Mononuclear cell (primary cell): Measurements from ENCODE around the gene SCUBE2. TPM values are rescaled to one million over a fixed set of nuclear protein-coding genes. Genes with fewer than 3 reads are reported as not detected.

ENCODE experiments used
- H3K27me3 ChIP-seq: 2 replicates; pipeline ENCODE4 v1.6.0; 2011; ENCODE audit warnings: low read length, control low read depth; ENCODE audit not compliant: insufficient read depth
- H3K4me1 ChIP-seq: 2 replicates; pipeline ENCODE4 v1.5.1; 2011; ENCODE audit warnings: mild to moderate bottlenecking, low read length, control low read depth; ENCODE audit not compliant: insufficient read depth
- H3K4me3 ChIP-seq: 2 replicates; pipeline ENCODE4 v1.5.1; 2011; ENCODE audit warnings: mild to moderate bottlenecking, low read length, moderate library complexity
- H3K9me3 ChIP-seq: 2 replicates; pipeline ENCODE4 v1.5.1; 2011; ENCODE audit warnings: low read depth, mild to moderate bottlenecking, control low read depth, low read length
- total RNA-seq: library from RNA; depleted of rRNA; stranded (reverse); fragments of >200 nt; gene quantifications from one replicate; pipeline ENCODE4 v1.2.3, GENCODE V29; 2012

Gene SCUBE2
- total RNA-seq, 1 donor = not detected

DNA sequence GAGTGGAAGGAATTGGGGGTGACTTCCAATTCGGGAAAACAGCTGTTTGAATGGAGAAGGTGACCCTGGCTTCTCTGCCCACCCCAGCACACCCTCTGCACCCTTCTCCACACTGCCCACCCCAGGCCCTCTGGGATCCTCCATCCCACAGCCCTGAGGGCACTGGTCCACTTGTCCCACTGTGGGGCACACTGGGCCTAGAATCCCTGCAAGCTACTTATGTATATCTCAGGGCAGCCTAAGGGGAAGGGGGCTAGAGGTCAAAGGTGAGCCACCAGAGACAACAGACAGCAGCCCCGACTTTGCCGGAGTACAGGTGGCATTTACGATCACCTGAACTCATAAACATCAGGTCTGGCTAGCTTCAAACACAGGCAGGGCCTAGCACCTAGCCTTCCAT, 673 bp upstream of the SCUBE2 start:
- peaks cover 10% of the 10 kb centered on the region for H3K4me1 ChIP-seq
- no peak overlapping the region for H3K4me3 ChIP-seq
- H3K27me3 ChIP-seq = peaks cover 43% of the 10 kb centered on the region
- H3K9me3 ChIP-seq = no peaks in the 10 kb centered on the region

DNA sequence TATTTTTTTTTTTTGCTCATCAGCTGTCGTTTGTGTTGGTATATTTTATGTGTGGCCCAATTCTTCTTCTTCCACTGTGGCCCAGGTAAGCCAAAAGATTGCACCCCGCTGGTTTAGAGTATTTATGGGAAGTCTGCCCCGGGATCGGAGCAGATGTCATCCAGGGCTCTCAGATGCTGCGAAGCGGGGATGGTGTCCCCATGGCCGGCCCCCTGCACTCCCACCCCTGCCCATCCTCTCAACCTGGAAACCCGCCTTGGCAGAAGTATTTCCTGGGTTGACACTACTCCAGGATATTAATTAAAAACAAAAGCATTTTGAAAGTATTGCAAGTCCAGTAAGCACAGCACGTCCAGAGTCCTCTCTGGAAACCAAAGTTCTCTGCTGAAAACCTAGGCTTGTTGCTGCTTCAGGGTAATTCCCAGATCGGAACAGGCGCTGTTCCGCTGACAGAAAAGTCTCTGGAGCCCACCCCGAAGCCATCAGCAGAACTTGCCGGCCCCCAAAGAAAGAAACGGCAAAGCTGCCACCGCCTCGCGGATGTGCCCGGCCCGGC, 833 bp downstream of the SCUBE2 start:
- Histone ChIP-seq H3K4me1 (peaks cover 10% of the 10 kb centered on the region), H3K9me3 (no peaks in the 10 kb centered on the region), H3K27me3 (peaks cover 43% of the 10 kb centered on the region), H3K4me3 (no peak overlapping the region)

DNA sequence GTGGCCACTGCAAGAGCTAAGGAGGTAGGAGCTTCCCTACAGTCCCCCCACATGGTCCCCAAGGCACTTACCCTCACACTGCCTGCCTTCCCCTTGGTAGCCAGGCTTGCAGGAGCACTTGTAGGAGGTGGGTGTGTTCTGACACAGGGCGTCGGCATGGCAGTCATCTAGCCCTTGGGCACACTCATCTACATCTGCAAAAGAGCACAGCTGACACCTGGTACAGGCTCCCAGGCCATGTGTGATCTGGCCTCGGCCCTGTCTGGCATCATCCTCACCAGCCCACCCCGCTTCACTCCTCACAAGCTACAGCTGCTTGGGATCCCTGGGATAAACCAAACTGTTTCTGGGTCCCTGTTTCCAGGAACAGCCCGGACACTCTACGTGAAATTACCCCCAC, 1.8 kb downstream of the SCUBE2 start:
- H3K9me3 ChIP-seq = no peaks in the 10 kb centered on the region
- peaks cover 10% of the 10 kb centered on the region for H3K4me1 ChIP-seq
- H3K27me3 ChIP-seq = peaks cover 43% of the 10 kb centered on the region
- H3K4me3 ChIP-seq = no peak overlapping the region

DNA sequence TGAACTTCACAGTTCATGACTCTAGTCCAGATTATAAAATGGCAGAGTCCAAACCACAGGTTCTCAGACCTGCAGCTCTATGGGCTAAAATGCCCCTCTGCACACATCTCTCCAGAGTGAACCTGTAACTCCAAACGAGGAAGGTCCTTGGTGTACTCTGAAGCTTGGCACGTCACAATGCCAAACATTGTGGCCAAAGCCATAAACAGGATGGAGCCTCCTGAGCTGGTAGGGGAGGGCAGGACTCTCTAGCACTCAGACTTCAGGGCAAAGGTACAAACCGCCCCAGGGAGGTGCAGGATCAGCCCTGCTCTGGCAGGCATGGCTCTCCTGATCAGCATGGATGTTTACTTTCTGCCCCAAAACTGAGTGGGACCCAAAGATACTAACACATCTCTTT, 2.3 kb downstream of the SCUBE2 start:
- Histone ChIP-seq H3K4me3 (no peak overlapping the region), H3K4me1 (peaks cover 10% of the 10 kb centered on the region), H3K27me3 (peaks cover 43% of the 10 kb centered on the region), H3K9me3 (no peaks in the 10 kb centered on the region)

DNA sequence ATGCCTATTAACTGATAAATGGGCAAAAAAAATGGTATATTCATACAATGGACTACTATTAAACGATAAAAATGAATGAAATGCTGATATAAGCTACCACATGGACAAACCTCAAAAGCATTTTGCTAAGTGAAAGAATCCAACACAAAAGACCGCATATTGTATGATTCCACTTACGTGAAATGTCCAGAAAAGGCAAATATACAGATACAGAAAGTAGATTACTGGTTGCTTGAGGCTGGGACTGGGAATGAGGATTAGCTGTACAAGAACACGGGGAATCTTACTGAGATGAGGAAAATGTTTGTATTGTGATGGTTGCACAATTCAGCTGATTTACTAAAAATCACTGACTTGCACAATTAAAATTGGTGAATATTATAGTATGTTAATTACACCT, 8.8 kb downstream of the SCUBE2 start:
- Histone ChIP-seq H3K4me3 (no peak overlapping the region), H3K4me1 (no peaks in the 10 kb centered on the region), H3K9me3 (no peaks in the 10 kb centered on the region), H3K27me3 (peaks cover 2% of the 10 kb centered on the region)

DNA sequence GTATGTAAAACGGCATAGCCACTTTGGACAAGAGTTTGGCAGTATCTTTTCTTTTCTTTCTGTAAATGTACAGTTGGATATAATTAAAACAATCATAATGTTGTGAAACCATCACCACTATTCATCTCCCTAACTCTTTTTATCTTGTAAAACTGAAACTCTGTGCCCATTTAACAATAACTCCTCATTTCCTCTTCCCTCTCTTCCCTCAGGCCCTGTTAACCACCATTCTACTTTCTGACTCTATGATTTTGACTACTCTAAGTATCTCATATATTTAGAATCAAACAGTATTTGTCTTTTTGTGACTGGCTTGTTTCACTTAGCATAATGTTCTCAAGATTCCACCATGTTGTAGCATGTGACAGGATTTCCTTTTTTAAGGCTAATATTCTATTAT, 10.2 kb downstream of the SCUBE2 start:
- peaks cover 2% of the 10 kb centered on the region for H3K27me3 ChIP-seq
- H3K9me3 ChIP-seq = no peaks in the 10 kb centered on the region
- H3K4me3 ChIP-seq = no peak overlapping the region
- no peaks in the 10 kb centered on the region for H3K4me1 ChIP-seq

DNA sequence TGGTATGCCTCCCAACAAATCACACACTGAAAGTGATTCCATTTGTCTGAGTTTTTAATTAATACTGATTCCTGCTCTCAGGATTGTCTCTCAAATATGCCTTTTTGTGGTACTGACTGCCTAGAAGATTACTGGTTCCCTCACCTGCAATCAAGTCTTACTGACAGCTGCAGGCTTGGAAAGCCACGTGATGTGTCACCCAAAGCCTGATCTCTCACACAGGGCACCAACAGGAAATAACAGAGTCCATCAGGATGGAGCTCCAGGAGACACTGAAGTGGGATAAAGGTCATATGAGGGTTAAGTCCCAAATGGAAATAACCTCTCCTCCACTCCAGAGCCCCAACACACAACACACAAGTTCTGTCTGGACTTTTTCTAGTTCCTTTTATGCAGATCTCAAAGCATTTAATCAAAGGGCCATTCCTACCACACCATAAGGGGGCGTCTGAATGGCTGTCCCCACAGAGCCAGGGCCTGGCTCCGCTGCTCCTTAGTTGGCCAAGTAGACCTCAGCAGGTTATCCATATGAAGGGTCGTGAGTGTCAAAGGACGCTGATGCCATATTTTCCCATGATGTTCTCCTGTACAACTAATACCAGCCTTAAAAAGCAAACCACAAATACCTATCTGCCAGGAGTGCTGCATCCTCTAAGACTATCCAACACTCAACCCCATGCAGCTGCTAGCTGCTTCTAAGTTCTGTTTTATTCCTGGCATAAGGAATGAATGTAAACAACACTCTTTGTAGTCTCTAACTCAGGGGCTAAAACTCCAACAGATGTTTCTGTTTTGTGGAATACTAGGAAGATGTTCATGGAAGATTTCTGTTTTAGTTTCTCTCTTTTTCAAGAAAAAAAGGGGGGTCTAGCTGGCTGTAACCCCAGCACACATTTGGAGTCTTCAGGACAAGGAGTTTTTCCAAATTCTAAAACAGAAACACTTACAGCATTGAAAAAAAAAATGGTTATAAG, 13.0 kb downstream of the SCUBE2 start:
- no peaks in the 10 kb centered on the region for H3K4me1 ChIP-seq
- no peak overlapping the region for H3K4me3 ChIP-seq
- no peaks in the 10 kb centered on the region for H3K9me3 ChIP-seq
- peaks cover 2% of the 10 kb centered on the region for H3K27me3 ChIP-seq

DNA sequence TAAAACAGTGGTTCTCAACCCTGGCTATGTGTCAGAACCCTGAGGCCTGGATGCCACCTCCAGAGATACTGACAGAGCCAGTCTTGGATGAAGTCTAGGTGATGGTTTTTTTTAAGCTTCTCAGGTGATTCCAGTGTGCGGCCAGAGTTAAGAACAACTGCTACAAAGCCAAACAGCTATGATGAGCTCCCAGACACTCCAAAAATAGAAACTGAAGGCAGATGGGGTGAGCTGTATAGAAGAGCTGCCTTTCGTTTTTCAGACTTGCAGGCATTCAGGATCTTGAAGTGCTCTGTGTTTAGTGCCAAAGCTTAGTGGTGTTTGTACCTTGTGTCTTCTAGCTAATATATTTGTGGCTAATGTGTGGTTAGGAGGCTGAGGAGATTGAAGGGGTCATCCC, 14.2 kb downstream of the SCUBE2 start:
- Histone ChIP-seq H3K27me3 (peaks cover 2% of the 10 kb centered on the region), H3K9me3 (no peaks in the 10 kb centered on the region)

DNA sequence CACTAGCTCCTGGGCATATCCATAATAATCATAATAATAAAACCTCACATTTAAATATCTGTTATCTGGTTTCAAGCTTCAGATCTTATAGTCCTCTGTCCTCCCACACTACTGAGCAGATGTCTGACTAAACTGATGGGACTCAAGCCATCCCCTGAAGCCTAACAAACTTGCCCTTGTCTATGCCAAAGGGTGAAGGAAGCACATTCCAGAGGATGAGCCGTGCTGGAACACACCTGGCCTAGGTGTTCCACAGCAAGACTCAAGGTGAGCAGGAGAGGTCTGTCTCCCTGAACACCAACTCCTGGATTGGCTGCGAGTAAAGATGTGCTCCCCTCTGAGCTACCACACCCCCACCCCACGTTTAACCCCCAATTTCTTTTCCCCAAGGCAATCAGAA, 14.7 kb downstream of the SCUBE2 start:
- Histone ChIP-seq H3K4me1 (no peaks in the 10 kb centered on the region), H3K27me3 (peaks cover 2% of the 10 kb centered on the region), H3K4me3 (no peak overlapping the region), H3K9me3 (no peaks in the 10 kb centered on the region)

More for the DNA sequence above, 14.2 kb downstream of the SCUBE2 start:
- Histone ChIP-seq H3K4me3 (no peak overlapping the region), H3K4me1 (no peaks in the 10 kb centered on the region)

DNA sequence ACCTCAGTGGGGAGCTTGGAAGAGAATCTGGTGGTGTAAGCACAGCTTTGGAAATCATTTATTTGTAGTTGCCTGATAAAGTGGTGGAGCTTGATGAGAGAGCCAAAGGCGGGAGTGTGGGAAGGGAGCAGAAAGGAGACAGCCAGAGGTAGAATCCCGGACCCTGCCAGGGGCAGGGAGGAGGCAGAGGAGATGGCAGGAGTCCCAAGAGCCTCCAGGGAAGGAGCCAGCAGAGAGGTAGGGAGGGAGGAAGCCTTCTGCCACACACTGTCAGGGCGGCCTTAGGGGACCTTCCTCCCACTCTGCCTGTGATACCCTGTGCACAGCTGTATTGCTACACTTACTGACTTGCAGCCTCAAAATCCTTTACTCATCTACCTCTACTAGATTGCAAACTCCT, 15.4 kb downstream of the SCUBE2 start:
- no peaks in the 10 kb centered on the region for H3K9me3 ChIP-seq

DNA sequence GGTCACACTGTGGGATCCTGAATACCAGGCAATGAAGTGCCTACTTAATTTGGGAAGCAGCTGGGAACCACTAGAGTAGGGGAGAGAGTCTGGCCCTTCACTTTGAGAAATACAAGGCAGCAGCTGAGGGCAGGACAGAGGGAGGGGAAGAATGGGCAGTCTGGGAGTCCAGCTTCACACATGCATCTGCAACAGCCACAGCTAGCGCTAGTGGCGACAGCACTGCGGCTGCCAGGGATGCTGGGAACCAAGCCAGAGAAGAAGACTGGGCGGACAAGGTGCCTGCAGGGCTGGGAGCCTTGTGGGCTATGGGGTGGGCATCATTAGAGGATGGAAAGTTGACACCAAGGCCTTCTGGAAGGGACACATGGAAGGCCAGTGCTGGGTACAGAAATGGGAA, 15.8 kb downstream of the SCUBE2 start:
- Histone ChIP-seq H3K9me3 (no peaks in the 10 kb centered on the region), H3K27me3 (peaks cover 2% of the 10 kb centered on the region), H3K4me1 (no peaks in the 10 kb centered on the region), H3K4me3 (no peak overlapping the region)

More for the DNA sequence above, 15.4 kb downstream of the SCUBE2 start:
- Histone ChIP-seq H3K4me1 (no peaks in the 10 kb centered on the region), H3K27me3 (peaks cover 2% of the 10 kb centered on the region), H3K4me3 (no peak overlapping the region)

DNA sequence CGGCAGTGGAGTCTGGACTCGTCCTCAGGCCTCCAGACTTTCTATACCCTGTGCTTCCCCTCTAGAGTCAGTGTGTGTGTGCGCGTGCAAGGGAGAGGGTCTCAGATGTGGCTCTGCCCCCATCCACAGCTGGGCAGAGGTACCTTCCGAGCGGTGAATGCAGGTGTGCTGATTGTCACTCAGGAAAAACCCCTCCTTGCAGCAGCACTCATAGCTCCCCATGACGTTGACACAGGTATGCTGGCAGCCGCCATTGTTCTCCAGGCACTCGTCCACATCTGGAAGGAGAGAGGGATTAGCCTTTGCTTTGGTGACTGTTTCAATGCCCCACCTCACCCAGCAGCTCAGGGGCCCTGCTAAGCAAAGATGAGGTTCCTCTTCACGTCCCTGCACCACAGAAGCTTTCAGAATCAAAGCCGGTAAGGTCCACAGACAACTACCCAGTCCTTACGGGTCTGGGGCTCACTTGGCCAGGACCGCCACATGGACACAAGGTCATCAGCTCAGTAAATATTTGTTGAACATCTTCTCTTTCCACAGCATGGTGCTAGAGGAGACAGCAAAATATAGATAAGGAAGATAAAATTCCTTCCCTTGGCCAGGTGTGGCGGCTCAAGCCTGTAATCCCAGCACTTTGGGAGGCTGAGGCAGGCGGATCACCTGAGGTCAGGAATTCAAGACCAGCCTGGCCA, 16.9 kb downstream of the SCUBE2 start:
- Histone ChIP-seq H3K4me3 (no peak overlapping the region), H3K9me3 (no peaks in the 10 kb centered on the region), H3K27me3 (peaks cover 2% of the 10 kb centered on the region), H3K4me1 (no peaks in the 10 kb centered on the region)

DNA sequence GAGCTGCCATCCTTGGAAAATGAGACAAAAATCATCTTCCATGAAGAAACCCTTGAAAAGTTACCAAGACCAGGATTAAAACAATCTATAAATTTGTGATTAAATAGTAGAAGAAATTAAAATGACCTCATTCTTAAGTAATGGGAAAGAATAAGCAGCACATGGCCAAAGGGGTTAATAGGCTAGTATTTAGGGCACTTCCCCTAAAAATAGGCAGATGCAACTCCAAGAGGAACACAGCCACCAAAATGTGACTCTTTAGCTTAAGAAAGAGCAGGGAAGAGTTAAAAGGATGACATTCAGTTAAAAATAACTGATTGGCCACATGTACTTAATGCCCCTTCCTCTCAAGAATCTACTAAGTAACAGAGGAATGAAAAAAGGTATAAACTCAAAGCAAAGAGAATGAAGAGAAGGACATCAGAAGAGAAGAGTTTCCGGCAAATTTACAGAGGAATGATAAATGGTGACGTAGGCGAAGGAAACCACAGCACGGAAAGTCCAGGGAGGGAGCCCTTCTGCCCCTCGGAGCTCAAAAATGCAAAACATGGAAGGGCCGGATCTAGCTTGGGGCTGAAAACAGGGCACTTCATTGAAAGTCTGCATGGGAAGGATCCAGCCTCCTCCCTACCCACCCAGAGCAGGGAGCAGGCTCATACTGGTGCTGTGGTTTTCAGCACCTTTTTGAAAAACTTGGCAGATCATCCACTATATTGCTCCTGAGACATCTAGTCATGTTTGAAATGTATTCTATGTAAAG, 17.8 kb downstream of the SCUBE2 start:
- no peaks in the 10 kb centered on the region for H3K4me1 ChIP-seq
- no peak overlapping the region for H3K4me3 ChIP-seq
- no peaks in the 10 kb centered on the region for H3K9me3 ChIP-seq
- no peaks in the 10 kb centered on the region for H3K27me3 ChIP-seq

DNA sequence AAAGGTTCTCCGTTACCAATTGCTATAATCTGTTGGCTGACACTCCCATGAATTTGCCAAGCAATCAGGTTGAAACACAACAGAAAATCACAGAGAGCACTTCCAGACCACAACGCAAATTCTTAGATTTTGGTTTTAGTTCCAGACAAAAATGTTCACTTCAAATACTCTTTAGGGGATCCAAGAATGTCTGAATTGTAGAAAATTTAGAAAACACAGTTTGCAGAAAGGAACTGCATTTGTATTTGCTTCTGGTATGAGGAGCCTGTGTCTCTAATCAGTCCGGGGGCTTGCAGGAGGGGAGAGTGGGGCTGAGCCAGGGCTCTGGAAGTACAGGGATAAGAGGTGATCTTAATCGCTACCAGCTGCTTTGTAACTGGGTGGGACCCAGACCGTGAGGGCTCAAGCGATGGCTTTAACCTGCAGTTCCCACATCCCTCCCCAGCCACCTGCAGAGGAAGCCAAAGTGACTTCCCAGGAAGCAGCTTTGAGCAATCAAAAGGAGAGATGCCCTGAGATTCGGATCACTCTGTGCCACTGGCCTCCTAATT, 18.7 kb downstream of the SCUBE2 start:
- Histone ChIP-seq H3K4me3 (no peak overlapping the region), H3K27me3 (no peaks in the 10 kb centered on the region), H3K9me3 (no peaks in the 10 kb centered on the region), H3K4me1 (no peaks in the 10 kb centered on the region)
